ENCODE data around the gene CTNNA1. TPM values are rescaled to one million over a fixed set of nuclear protein-coding genes. Genes with fewer than 3 reads are reported as not detected.

CTNNA1 gene
- total RNA-seq, 1 experiment from 2014 or later: 392 TPM

DNA sequence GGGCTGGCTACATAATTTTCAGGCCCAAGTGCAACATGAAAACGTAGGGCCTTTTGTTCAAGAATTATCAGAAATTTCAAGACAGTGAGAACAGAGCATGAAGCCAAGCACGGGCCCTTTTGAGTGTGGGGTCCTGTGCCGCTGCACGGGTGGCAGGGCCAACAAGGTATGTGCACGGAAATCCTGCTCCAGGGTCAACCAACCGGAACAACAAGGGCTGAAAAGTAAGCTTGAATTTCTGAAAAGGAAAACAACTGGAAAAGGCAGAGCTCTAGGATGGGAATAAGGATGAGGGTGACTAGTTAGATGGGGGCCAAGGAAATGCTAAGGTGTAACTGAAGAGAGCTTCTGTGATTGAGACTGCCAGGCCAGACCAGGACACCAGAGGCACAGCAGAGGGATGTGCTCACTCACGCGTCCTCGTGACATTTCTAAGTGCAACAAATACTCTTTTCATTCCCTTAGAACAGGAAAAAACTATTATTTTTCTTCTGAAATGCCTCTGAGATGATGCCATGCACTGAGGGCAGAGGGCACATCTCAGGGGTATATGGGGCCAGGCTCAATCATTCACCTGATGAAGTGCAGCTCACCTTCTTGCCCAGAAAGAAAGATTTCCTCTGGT, 202.6 kb downstream of the CTNNA1 start:
- BruUV-seq (replicated peaks): no TSS peak
- Histone ChIP-seq H3K4me3 (ENCODE audit: low read depth, low read length) (no peak overlapping the region), H3K27me3 (replicated peaks; ENCODE audit: control insufficient read depth, insufficient read depth, low read length) (no peaks in the 10 kb centered on the region), H3K4me1 (no peaks in the 10 kb centered on the region), H3K36me3 (ENCODE audit: control insufficient read depth, insufficient read depth, low read length) (no peaks in the 10 kb centered on the region), H3K9me3 (no peaks in the 10 kb centered on the region)
- Mint-ChIP-seq H3K27me3 (ENCODE audit: insufficient read depth, unreplicated experiment) (no peaks in the 10 kb centered on the region), H3K36me3 (ENCODE audit: insufficient read depth, unreplicated experiment) (no peaks in the 10 kb centered on the region), H3K9me3 (ENCODE audit: unreplicated experiment) (no peaks in the 10 kb centered on the region), H3K27ac (ENCODE audit: unreplicated experiment) (no peak overlapping the region), H3K4me3 (ENCODE audit: unreplicated experiment) (no peak overlapping the region), H3K4me1 (ENCODE audit: low read depth, unreplicated experiment) (no peaks in the 10 kb centered on the region)
- CTCF ChIA-PET: interaction anchor here (0.7 to 1.1 kb wide), 2 partner anchors 306 to 362 kb away, joined by 3 to 4 read pairs; no protein-coding TSS in a partner anchor
- TF ChIP-seq, protein P1, sequence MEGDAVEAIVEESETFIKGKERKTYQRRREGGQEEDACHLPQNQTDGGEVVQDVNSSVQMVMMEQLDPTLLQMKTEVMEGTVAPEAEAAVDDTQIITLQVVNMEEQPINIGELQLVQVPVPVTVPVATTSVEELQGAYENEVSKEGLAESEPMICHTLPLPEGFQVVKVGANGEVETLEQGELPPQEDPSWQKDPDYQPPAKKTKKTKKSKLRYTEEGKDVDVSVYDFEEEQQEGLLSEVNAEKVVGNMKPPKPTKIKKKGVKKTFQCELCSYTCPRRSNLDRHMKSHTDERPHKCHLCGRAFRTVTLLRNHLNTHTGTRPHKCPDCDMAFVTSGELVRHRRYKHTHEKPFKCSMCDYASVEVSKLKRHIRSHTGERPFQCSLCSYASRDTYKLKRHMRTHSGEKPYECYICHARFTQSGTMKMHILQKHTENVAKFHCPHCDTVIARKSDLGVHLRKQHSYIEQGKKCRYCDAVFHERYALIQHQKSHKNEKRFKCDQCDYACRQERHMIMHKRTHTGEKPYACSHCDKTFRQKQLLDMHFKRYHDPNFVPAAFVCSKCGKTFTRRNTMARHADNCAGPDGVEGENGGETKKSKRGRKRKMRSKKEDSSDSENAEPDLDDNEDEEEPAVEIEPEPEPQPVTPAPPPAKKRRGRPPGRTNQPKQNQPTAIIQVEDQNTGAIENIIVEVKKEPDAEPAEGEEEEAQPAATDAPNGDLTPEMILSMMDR (IDR thresholded peaks at IDR 0.05; ENCODE audit: insufficient read depth in 1 of 2, low read depth in 1 of 2, low read length in 1 of 2, severe bottlenecking in 1 of 2, unreplicated experiment in 1 of 2): no peak
- POLR2A ChIA-PET: no interaction called here
- intact Hi-C loops (cut with micrococcal nuclease; ENCODE audit: unreplicated experiment): no loop called here
- DNase-seq: no peak

DNA sequence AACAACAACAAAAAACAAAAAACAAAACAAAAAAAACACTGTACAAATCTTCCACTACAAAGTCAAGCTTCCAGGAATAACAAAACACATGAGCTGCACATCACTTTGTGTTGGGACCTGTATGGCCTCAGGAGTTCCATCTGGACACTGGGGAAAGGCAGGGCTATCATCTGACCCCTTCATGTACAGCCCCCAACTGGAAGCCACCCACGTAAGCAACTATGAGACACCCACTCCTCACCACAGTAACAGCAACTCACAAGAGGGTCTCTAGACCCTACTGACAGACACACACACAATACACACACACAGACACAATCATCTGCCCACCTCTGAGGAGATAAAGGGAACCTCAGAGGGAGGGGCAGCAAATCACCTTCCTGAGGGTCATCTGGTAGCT, 203.6 kb downstream of the CTNNA1 start:
- H3K4me3 ChIP-seq (ENCODE audit: low read depth, low read length): no peak overlapping the region
- no peaks in the 10 kb centered on the region for H3K9me3 ChIP-seq
- Mint-ChIP-seq H3K27me3 (ENCODE audit: insufficient read depth, unreplicated experiment) (no peaks in the 10 kb centered on the region), H3K36me3 (ENCODE audit: insufficient read depth, unreplicated experiment) (no peaks in the 10 kb centered on the region), H3K4me1 (ENCODE audit: low read depth, unreplicated experiment) (no peaks in the 10 kb centered on the region), H3K4me3 (ENCODE audit: unreplicated experiment) (no peak overlapping the region), H3K27ac (ENCODE audit: unreplicated experiment) (no peak overlapping the region), H3K9me3 (ENCODE audit: unreplicated experiment) (no peaks in the 10 kb centered on the region)
- no TSS peak for BruUV-seq (replicated peaks)
- intact Hi-C loops (cut with micrococcal nuclease; ENCODE audit: unreplicated experiment): no loop called here
- no peak for DNase-seq
- POLR2A ChIA-PET: no interaction called here
- CTCF ChIA-PET: no interaction called here
- H3K4me1 ChIP-seq: no peaks in the 10 kb centered on the region
- TF ChIP-seq, protein P1 (IDR thresholded peaks at IDR 0.05; ENCODE audit: insufficient read depth in 1 of 2, low read depth in 1 of 2, low read length in 1 of 2, severe bottlenecking in 1 of 2, unreplicated experiment in 1 of 2): no peak
- no peaks in the 10 kb centered on the region for H3K27me3 ChIP-seq (replicated peaks; ENCODE audit: control insufficient read depth, insufficient read depth, low read length)
- no peaks in the 10 kb centered on the region for H3K36me3 ChIP-seq (ENCODE audit: control insufficient read depth, insufficient read depth, low read length)

DNA sequence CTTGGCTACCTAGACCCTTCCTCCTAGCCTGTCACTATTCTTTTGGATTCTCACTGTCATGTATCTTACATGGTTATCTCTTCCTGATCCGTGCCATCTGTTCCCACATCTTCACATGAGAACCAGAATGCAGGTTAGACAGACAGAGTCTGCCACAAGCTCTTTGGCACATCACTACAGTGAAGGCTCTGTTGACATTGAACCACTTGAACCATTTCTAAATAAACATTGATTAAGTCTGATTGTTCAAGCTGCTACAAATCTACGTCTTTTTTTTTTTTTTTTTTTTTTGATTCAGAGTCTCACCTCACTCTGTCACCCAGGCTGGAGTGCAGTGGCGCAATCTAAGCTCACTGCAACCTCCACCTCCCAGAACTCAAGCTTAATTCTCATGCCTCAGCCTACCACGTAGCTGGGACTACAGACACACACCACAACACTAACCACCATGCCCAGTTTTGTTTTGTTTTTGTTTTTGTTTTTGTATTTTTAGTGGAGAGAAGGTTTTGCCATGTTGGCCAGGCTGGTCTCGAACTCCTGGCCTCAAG, 207.0 kb downstream of the CTNNA1 start:
- Histone ChIP-seq H3K4me3 (ENCODE audit: low read depth, low read length) (no peak overlapping the region), H3K9me3 (no peaks in the 10 kb centered on the region), H3K36me3 (ENCODE audit: control insufficient read depth, insufficient read depth, low read length) (no peaks in the 10 kb centered on the region), H3K27me3 (replicated peaks; ENCODE audit: control insufficient read depth, insufficient read depth, low read length) (no peaks in the 10 kb centered on the region), H3K4me1 (peaks cover 18% of the 10 kb centered on the region)
- DNase-seq: no peak
- H3K36me3 Mint-ChIP-seq (ENCODE audit: insufficient read depth, unreplicated experiment): no peaks in the 10 kb centered on the region
- H3K27me3 Mint-ChIP-seq (ENCODE audit: insufficient read depth, unreplicated experiment): no peaks in the 10 kb centered on the region
- H3K4me3 Mint-ChIP-seq (ENCODE audit: unreplicated experiment): no peak overlapping the region
- no TSS peak for BruUV-seq (replicated peaks)
- no peaks in the 10 kb centered on the region for H3K9me3 Mint-ChIP-seq (ENCODE audit: unreplicated experiment)
- no peak overlapping the region for H3K27ac Mint-ChIP-seq (ENCODE audit: unreplicated experiment)
- ChIA-PET POLR2A (no interaction called here), CTCF (interaction anchor here (0.7 kb wide), 1 partner anchor 12 kb away, joined by 8 read pairs; no protein-coding TSS in a partner anchor)
- peaks cover 17% of the 10 kb centered on the region for H3K4me1 Mint-ChIP-seq (ENCODE audit: low read depth, unreplicated experiment)
- intact Hi-C loops (cut with micrococcal nuclease; ENCODE audit: unreplicated experiment): loop anchor here (10.0 kb wide), 1 partner anchor 305 kb away; no protein-coding TSS in a partner anchor
- TF ChIP-seq, protein P1 (IDR thresholded peaks at IDR 0.05; ENCODE audit: insufficient read depth in 1 of 2, low read depth in 1 of 2, low read length in 1 of 2, severe bottlenecking in 1 of 2, unreplicated experiment in 1 of 2): no peak
